Mucosa of descending colon (tissue), 3 donors: ENCODE data around the gene DCLK1. TPM values are rescaled to one million over a fixed set of nuclear protein-coding genes. Genes with fewer than 3 reads are reported as not detected.

Experiments
- ATAC-seq: fragments of 200-7000 bp; cut with Tn5 transposase; one replicate; pipeline ENCODE4 v1.9.1; 2020; ENCODE audit warnings: mild to moderate bottlenecking, moderate library complexity
- DNase-seq, 3 donors: peaks; one replicate each; pipeline ENCODE4 v3.0.0-alpha.2; 2020
- H3K36me3 ChIP-seq: fragments of 200-600 bp; one replicate; pipeline ENCODE4 v1.8.0; 2021; ENCODE audit warnings: low read depth, mild to moderate bottlenecking
- H3K4me1 ChIP-seq: fragments of 200-600 bp; one replicate; pipeline ENCODE4 v1.8.0; 2021; ENCODE audit warnings: low read depth, mild to moderate bottlenecking
- H3K4me3 ChIP-seq: fragments of 200-600 bp; one replicate; pipeline ENCODE4 v1.8.0; 2021; ENCODE audit warnings: mild to moderate bottlenecking
- H3K9me3 ChIP-seq: fragments of 200-600 bp; one replicate; pipeline ENCODE4 v1.8.0; 2021; ENCODE audit warnings: mild to moderate bottlenecking
- intact Hi-C, 2 donors: fragments of 100-400 bp; cut with DNase I in 1 of 2; cut with micrococcal nuclease in 1 of 2; formaldehyde crosslinking; loops; one replicate each; pipeline versions ENCODE4 v1.11.0 to v1.11.1; 2022; cut with DNase I, micrococcal nuclease
- total RNA-seq, 3 donors: library from RNA; stranded (reverse); fragmentation: NEBNext Ultra II Directional in 2 of 3; extraction: Animal tissue kit (Norgen Biotek cat#: 25700) in 2 of 3; gene quantifications; one replicate each; pipeline versions ENCODE4 v1.2.1 to v1.2.4, GENCODE V29; 2021 to 2023
- TF ChIP-seq, protein P1 (sequence below): fragments of 200-600 bp; IDR thresholded peaks from one replicate; pipeline ENCODE4 v1.8.0; 2022; ENCODE audit warnings: antibody characterized with exemption, mild to moderate bottlenecking
- donor health status: DM: no; HTN: no; CAD: no; lungs with moderate emphysema.
- donor health status: DM: no; HTN: no; CAD: no.
- donor health status: DM: no; HTN: yes; CAD: no.

The DCLK1 gene
- total RNA-seq, 3 donors from 2014 or later = 2.6 to 17.9 (median 12.7) TPM

DNA sequence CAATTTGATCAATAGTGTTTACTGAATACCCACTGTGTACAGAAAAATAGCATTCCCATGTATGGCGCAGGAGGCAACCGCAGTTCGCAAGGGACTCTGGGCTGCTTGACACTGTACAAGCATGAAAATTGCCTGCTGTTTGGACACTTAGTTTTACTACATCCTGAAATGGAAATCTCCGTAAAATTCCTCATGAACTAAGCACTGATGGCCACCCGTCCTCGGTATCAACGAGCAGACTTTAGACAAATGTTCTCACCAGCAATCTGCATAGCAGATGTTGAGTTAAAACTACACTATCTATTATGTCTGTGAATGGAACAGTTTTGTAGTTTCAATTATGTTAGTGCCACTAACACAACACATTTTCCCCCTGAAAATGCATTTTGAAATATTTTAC is 294.7 kb downstream of the DCLK1 start:
- intact Hi-C loops = no loop called here
- H3K4me3 ChIP-seq = no peak overlapping the region
- ATAC-seq = no peak

DNA sequence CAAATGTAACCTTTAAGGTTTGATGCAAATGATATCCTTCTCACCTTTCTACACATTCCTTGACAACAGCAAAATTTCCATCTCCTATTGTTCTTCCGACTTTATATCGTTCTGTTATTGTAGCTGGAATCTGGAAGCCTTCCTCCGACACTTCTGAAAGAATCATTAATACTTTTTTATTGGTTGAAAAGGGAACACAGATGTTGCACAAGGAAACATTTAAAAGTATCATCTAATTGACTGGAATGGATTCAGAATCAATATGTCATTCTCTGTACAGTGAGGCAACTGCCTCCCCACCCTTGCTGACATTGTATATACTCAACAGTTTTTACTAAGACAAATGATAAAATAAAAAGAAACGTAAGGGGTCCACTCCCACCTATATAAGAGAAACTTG is 295.2 kb downstream of the DCLK1 start:
- DNase-seq (no peak), ATAC-seq (no peak)
- Histone ChIP-seq H3K4me1 (no peaks in the 10 kb centered on the region), H3K9me3 (no peaks in the 10 kb centered on the region), H3K36me3 (no peaks in the 10 kb centered on the region), H3K4me3 (no peak overlapping the region)
- TF ChIP-seq, protein P1, sequence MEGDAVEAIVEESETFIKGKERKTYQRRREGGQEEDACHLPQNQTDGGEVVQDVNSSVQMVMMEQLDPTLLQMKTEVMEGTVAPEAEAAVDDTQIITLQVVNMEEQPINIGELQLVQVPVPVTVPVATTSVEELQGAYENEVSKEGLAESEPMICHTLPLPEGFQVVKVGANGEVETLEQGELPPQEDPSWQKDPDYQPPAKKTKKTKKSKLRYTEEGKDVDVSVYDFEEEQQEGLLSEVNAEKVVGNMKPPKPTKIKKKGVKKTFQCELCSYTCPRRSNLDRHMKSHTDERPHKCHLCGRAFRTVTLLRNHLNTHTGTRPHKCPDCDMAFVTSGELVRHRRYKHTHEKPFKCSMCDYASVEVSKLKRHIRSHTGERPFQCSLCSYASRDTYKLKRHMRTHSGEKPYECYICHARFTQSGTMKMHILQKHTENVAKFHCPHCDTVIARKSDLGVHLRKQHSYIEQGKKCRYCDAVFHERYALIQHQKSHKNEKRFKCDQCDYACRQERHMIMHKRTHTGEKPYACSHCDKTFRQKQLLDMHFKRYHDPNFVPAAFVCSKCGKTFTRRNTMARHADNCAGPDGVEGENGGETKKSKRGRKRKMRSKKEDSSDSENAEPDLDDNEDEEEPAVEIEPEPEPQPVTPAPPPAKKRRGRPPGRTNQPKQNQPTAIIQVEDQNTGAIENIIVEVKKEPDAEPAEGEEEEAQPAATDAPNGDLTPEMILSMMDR = no peak
- intact Hi-C loops = no loop called here

More for the DNA sequence above, 294.7 kb downstream of the DCLK1 start:
- H3K36me3 ChIP-seq = no peaks in the 10 kb centered on the region
- no peaks in the 10 kb centered on the region for H3K4me1 ChIP-seq
- TF ChIP-seq, protein P1 = no peak
- DNase-seq = no peak
- H3K9me3 ChIP-seq = no peaks in the 10 kb centered on the region

DNA sequence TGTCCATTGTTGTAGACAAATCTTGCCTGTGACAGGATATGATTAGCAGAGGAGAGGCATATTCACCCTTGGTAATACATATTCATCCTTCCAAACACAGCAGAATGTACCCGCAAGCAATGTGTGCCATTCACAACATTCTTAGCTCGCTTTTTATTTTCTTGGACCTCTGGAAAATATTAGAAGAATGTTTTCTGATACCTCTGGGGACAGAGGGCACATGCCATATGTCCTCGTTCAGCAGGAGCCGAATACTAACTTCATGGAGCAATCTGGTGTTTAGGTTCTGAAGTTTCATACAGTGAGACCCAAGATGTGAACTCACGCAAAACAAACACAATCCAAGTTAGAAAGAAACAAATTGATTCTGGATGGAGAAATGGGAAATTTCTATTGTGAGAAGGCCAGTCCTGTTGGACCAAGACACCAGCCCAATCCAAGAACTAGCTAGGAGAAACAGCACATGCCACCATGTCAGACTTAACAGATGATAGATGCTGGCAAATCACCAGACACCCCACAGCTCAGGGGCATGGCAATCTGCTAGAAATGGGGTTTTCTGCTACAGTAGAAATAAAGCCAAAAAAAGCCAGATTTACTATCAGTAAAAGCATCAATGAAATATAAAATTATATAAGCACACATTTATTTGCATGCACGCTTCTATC is 297.4 kb downstream of the DCLK1 start:
- Histone ChIP-seq H3K4me1 (no peaks in the 10 kb centered on the region), H3K4me3 (no peak overlapping the region), H3K36me3 (no peaks in the 10 kb centered on the region), H3K9me3 (no peaks in the 10 kb centered on the region)
- intact Hi-C loops = no loop called here
- no peak for ATAC-seq
- TF ChIP-seq, protein P1 = no peak
- no peak for DNase-seq

DNA sequence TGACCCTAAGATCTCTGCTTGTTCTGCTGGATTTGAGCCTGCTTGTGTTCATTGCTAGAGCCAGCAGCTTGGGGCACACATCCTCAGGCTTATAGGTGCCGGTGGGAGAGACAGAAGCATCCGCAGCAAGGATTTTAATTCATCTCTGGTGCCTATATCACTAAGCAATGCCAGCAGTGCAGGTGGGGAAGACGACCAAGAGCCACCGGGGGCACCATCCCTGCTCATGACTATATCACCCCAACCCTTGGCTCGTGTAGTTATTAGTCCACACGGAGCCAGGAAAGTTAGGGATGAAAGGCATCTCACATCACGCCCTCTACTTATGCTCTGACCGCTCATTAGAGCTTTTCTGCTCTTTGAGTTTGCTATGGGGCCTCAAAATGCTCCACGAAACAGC is 298.2 kb downstream of the DCLK1 start:
- ATAC-seq = no peak

DNA sequence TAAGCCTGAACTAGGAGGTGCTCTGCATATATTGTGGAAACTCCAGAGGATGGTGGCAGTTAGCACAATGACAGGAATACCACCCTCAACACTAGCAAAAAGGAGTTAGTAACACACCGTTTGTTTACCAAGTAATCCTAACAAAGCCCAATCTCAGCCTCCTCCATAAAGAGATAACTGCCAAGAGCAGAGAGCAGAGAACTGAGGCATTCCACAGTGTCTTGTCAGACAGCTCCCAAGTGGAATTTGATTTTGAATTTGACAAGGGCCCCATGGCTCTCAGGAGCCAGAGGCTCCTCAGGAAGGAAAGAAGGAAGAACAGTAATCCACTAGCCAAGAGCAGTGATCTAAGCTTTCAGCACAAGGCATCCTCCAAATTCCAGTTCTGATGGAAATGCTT is 298.6 kb downstream of the DCLK1 start:
- no peaks in the 10 kb centered on the region for H3K36me3 ChIP-seq
- DNase-seq (no peak), ATAC-seq (no peak)
- H3K4me3 ChIP-seq = no peak overlapping the region
- TF ChIP-seq, protein P1 = no peak
- no peaks in the 10 kb centered on the region for H3K9me3 ChIP-seq
- intact Hi-C loops = no loop called here
- no peaks in the 10 kb centered on the region for H3K4me1 ChIP-seq

More for the DNA sequence above, 298.2 kb downstream of the DCLK1 start:
- Histone ChIP-seq H3K4me1 (no peaks in the 10 kb centered on the region), H3K36me3 (no peaks in the 10 kb centered on the region), H3K4me3 (no peak overlapping the region), H3K9me3 (no peaks in the 10 kb centered on the region)
- intact Hi-C loops = no loop called here
- no peak for DNase-seq
- TF ChIP-seq, protein P1 = no peak
